Mesenchymal stem cell (in vitro differentiated cells and primary cell): ENCODE data around the gene CLNK.
A peak's percentile ranks its signal among the peaks of the same experiment; 100 is the strongest.

Source experiments
- DNase-seq: peaks from one replicate; pipeline ENCODE4 v3.0.0-alpha.2; 2013
- H2AFZ ChIP-seq: one replicate; pipeline ENCODE4 v1.6.1; 2013; ENCODE audit warnings: low read depth, mild to moderate bottlenecking, control low read depth, inconsistent platforms, low read length, moderate library complexity
- H2AK5ac ChIP-seq: 2 replicates; pipeline ENCODE4 v1.6.1; 2013; ENCODE audit warnings: low read length, moderate library complexity, mild to moderate bottlenecking, inconsistent platforms; ENCODE audit not compliant: severe bottlenecking
- H2BK120ac ChIP-seq: one replicate; pipeline ENCODE4 v1.6.1; 2013; ENCODE audit warnings: low read depth, mild to moderate bottlenecking, inconsistent platforms, low read length, moderate library complexity
- H2BK12ac ChIP-seq, 2 experiments: one replicate each; pipeline ENCODE4 v1.6.1; 2013; ENCODE audit warnings: inconsistent platforms in 2 of 2, low read length in 2 of 2, mild to moderate bottlenecking in 2 of 2, moderate library complexity in 2 of 2, control low read depth in 1 of 2
- H2BK15ac ChIP-seq: one replicate; pipeline ENCODE4 v1.6.1; 2013; ENCODE audit warnings: mild to moderate bottlenecking, low read depth, inconsistent platforms; ENCODE audit not compliant: poor library complexity, severe bottlenecking
- H2BK5ac ChIP-seq: 2 replicates; pipeline ENCODE4 v1.6.1; 2013; ENCODE audit warnings: low read depth, mild to moderate bottlenecking, low read length, control low read depth, inconsistent platforms; ENCODE audit not compliant: poor library complexity, severe bottlenecking
- H3K14ac ChIP-seq, 2 experiments: one replicate each; pipeline ENCODE4 v1.6.1; 2013; ENCODE audit warnings: inconsistent platforms in 2 of 2, low read length in 2 of 2, control low read depth in 1 of 2, mild to moderate bottlenecking in 1 of 2, moderate library complexity in 1 of 2
- H3K18ac ChIP-seq, 2 experiments: one replicate each; pipeline ENCODE4 v1.6.1; 2013; ENCODE audit warnings: inconsistent platforms in 2 of 2, low read length in 2 of 2, control low read depth in 1 of 2, low read depth in 1 of 2, mild to moderate bottlenecking in 1 of 2
- H3K23ac ChIP-seq, 2 experiments: one replicate each; pipeline ENCODE4 v1.6.1; 2013; ENCODE audit warnings: inconsistent platforms in 2 of 2, low read length in 2 of 2, mild to moderate bottlenecking in 2 of 2, moderate library complexity in 2 of 2, control low read depth in 1 of 2
- H3K27ac ChIP-seq: 2 replicates; pipeline ENCODE4 v1.5.1; 2013; ENCODE audit warnings: mild to moderate bottlenecking, moderate library complexity, low read length, control low read depth, inconsistent platforms; ENCODE audit not compliant: poor library complexity, severe bottlenecking
- H3K27me3 ChIP-seq, 2 experiments: 2 replicates each; pipeline versions ENCODE4 v1.6.1 to v1.7.0; 2013; ENCODE audit warnings: low read length in 2 of 2, mild to moderate bottlenecking in 2 of 2, moderate library complexity in 2 of 2, control low read depth in 1 of 2, inconsistent platforms in 1 of 2; ENCODE audit not compliant: control insufficient read depth in 1 of 2, insufficient read depth in 1 of 2
- H3K36me3 ChIP-seq, 2 experiments: 2 replicates each; pipeline versions ENCODE4 v1.6.1 to v1.7.0; 2013; ENCODE audit warnings: low read length in 2 of 2, control low read depth in 1 of 2, inconsistent platforms in 1 of 2, low read depth in 1 of 2, mild to moderate bottlenecking in 1 of 2; ENCODE audit not compliant: insufficient read depth in 2 of 2, control insufficient read depth in 1 of 2
- H3K4ac ChIP-seq, 2 experiments: one replicate each; pipeline ENCODE4 v1.6.1; 2013; ENCODE audit warnings: inconsistent platforms in 2 of 2, low read length in 2 of 2, mild to moderate bottlenecking in 2 of 2, moderate library complexity in 2 of 2, control low read depth in 1 of 2, low read depth in 1 of 2
- H3K4me1 ChIP-seq: 2 replicates; pipeline ENCODE4 v1.6.1; 2013; ENCODE audit warnings: low read depth, low read length, control low read depth; ENCODE audit not compliant: control insufficient read depth, insufficient read depth
- H3K4me2 ChIP-seq: 2 replicates; pipeline ENCODE4 v1.6.1; 2013; ENCODE audit warnings: low read length, mild to moderate bottlenecking, inconsistent platforms; ENCODE audit not compliant: poor library complexity, severe bottlenecking
- H3K4me3 ChIP-seq, 2 experiments: 2 replicates each; pipeline versions ENCODE4 v1.5.1 to v1.7.0; 2013; ENCODE audit warnings: low read length in 2 of 2, mild to moderate bottlenecking in 2 of 2, control low read depth in 1 of 2, low read depth in 1 of 2; ENCODE audit not compliant: insufficient read depth in 1 of 2
- H3K79me1 ChIP-seq: replicated peaks from 2 replicates; pipeline ENCODE4 v1.6.1; 2013; ENCODE audit warnings: mild to moderate bottlenecking, control low read depth, low read length, inconsistent platforms; ENCODE audit not compliant: poor library complexity, severe bottlenecking
- H3K9ac ChIP-seq: 2 replicates; pipeline ENCODE4 v1.7.0; 2013; ENCODE audit warnings: mild to moderate bottlenecking, low read length, moderate library complexity
- H3K9me3 ChIP-seq: 2 replicates; pipeline ENCODE4 v1.7.0; 2013; ENCODE audit warnings: mild to moderate bottlenecking, low read length; ENCODE audit not compliant: control insufficient read depth
- H4K8ac ChIP-seq: one replicate; pipeline ENCODE4 v1.6.1; 2013; ENCODE audit warnings: inconsistent platforms, mild to moderate bottlenecking, low read length, moderate library complexity
- H4K91ac ChIP-seq: one replicate; pipeline ENCODE4 v1.6.1; 2013; ENCODE audit warnings: mild to moderate bottlenecking, low read length, inconsistent platforms
- WGBS: methylation state at CpG from one replicate; pipeline ENCODE4 v1.1.7; 2013; ENCODE audit warnings: mixed read lengths; 5-methylcytosine and 5-hydroxymethylcytosine counted together

The CLNK gene

GRCh38 chr4:10697086-10697485 is 12.5 kb upstream of the CLNK start:
- no peak overlapping the region for H2BK120ac ChIP-seq
- no peak overlapping the region for H3K4ac ChIP-seq
- no peak overlapping the region for H3K4me3 ChIP-seq
- H2AK5ac ChIP-seq = no peak overlapping the region
- no peaks in the 10 kb centered on the region for H3K9me3 ChIP-seq
- 90% methylated on average over 5 of the region's 5 CpGs for WGBS
- peaks cover 2% of the 10 kb centered on the region for H3K4me1 ChIP-seq
- H3K36me3 ChIP-seq = no peaks in the 10 kb centered on the region
- no peak overlapping the region for H3K4me2 ChIP-seq
- H2BK15ac ChIP-seq = no peak overlapping the region
- no peak overlapping the region for H3K27ac ChIP-seq
- no peak overlapping the region for H2AFZ ChIP-seq
- no peak overlapping the region for H3K23ac ChIP-seq
- H3K79me1 ChIP-seq = no peaks in the 10 kb centered on the region
- H2BK5ac ChIP-seq = no peak overlapping the region
- H2BK12ac ChIP-seq = no peak overlapping the region
- H3K18ac ChIP-seq = no peak overlapping the region
- H4K91ac ChIP-seq = no peak overlapping the region
- no peaks in the 10 kb centered on the region for H3K27me3 ChIP-seq
- H3K9ac ChIP-seq = no peak overlapping the region
- DNase-seq = no peak
- H3K14ac ChIP-seq = no peak overlapping the region
- H4K8ac ChIP-seq = no peak overlapping the region

- Histone ChIP-seq H3K14ac (peak overlapping the region in 1 of 2 experiments; percentile 73), H3K9ac (no peak overlapping the region), H3K36me3 (no peaks in the 10 kb centered on the region), H2BK15ac (no peak overlapping the region), H3K79me1 (no peaks in the 10 kb centered on the region), H3K4me3 (no peak overlapping the region), H3K9me3 (no peaks in the 10 kb centered on the region), H3K4ac (no peak overlapping the region), H3K4me2 (no peak overlapping the region), H2BK120ac (no peak overlapping the region), H2BK12ac (no peak overlapping the region), H3K27me3 (no peaks in the 10 kb centered on the region), H4K91ac (no peak overlapping the region), H4K8ac (no peak overlapping the region), H3K27ac (no peak overlapping the region), H3K23ac (no peak overlapping the region), H3K18ac (no peak overlapping the region), H2AFZ (no peak overlapping the region), H3K4me1 (no peaks in the 10 kb centered on the region), H2AK5ac (no peak overlapping the region), H2BK5ac (no peak overlapping the region)
- no peak for DNase-seq
- 97% methylated on average over 4 of the region's 4 CpGs for WGBS
Measured at GRCh38 chr4:10696253-10696652, 11.7 kb upstream of the CLNK start.

- Histone ChIP-seq H3K14ac (no peak overlapping the region), H3K36me3 (no peaks in the 10 kb centered on the region), H3K27ac (no peak overlapping the region), H3K18ac (no peak overlapping the region), H3K4me1 (no peaks in the 10 kb centered on the region), H4K91ac (no peak overlapping the region), H3K79me1 (no peaks in the 10 kb centered on the region), H2BK12ac (no peak overlapping the region), H3K23ac (no peak overlapping the region), H2BK15ac (no peak overlapping the region), H2AFZ (no peak overlapping the region), H2BK5ac (no peak overlapping the region), H2BK120ac (no peak overlapping the region), H3K4me2 (no peak overlapping the region), H2AK5ac (no peak overlapping the region), H3K4ac (no peak overlapping the region), H3K4me3 (no peak overlapping the region), H3K9ac (no peak overlapping the region), H3K9me3 (no peaks in the 10 kb centered on the region), H3K27me3 (no peaks in the 10 kb centered on the region), H4K8ac (no peak overlapping the region)
- 74% methylated on average over 1 of the region's 1 CpG for WGBS
- no peak for DNase-seq
Measured at GRCh38 chr4:10694828-10695209, 10.3 kb upstream of the CLNK start.

- Histone ChIP-seq H3K23ac (no peak overlapping the region), H3K9ac (no peak overlapping the region), H4K91ac (no peak overlapping the region), H3K36me3 (no peaks in the 10 kb centered on the region), H2BK5ac (no peak overlapping the region), H3K14ac (no peak overlapping the region), H2BK120ac (no peak overlapping the region), H3K27me3 (no peaks in the 10 kb centered on the region), H2AK5ac (no peak overlapping the region), H3K4ac (no peak overlapping the region), H3K9me3 (no peaks in the 10 kb centered on the region), H3K4me1 (no peaks in the 10 kb centered on the region), H3K18ac (no peak overlapping the region), H3K79me1 (no peaks in the 10 kb centered on the region), H2BK12ac (no peak overlapping the region), H2AFZ (no peak overlapping the region), H3K4me3 (no peak overlapping the region), H3K4me2 (no peak overlapping the region), H4K8ac (no peak overlapping the region), H2BK15ac (no peak overlapping the region), H3K27ac (no peak overlapping the region)
- 96% methylated on average over 2 of the region's 6 CpGs for WGBS
- DNase-seq = peak; percentile 21
Measured at GRCh38 chr4:10694151-10694827, 9.7 kb upstream of the CLNK start.
